ENCODE results near the gene ZNF263. TPM values are rescaled to one million over a fixed set of nuclear protein-coding genes. Genes with fewer than 3 reads are reported as not detected.

ZNF263 gene
- total RNA-seq, 1 experiment from 2014 or later: 53.5 TPM

DNA sequence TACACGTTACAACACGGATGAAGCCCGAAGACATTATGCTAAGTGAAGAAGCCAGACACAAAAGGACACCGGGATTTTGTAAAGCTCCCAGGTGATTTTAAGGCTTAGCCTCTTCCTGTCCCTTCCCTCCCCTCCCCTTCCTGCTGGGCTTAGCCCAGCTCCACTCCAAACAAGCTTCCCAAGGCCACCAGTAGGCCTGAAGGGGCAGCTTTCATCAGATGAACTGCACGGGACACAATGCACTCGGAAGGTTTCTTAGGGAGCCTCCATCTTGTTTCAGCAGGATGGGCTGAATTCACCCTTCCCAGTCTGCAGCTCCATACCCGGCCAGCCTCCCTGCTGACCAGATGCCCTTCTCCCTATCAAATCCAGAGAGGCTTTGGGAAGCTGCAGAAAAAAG is 37.3 kb upstream of the ZNF263 start:
- ATAC-seq: no peak; the same call in 1 of the 2 replicates

DNA sequence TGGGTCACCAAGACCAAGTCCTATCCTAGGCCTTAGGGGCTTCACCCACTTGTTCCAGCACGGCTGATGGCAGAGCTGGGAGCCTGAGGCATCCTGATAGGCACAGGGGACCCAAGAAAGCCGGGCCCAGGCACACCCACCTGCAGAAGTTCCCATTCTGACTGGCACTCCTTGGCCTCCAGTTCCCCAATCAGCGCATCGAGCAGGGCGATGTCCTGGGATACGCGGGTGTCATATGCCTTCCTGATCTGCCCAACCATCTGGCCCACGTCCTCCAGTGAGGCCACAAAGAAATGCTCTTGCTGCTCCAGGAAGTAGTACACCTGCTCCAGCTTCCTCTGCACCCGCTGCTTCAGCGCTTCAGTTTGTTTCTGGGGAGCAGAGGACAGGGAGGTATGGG is 36.4 kb upstream of the ZNF263 start:
- no peaks in the 10 kb centered on the region for H3K27me3 ChIP-seq (ENCODE audit: control insufficient read depth, insufficient read depth, low read length)
- BruUV-seq (replicated peaks): no TSS peak
- CTCF ChIA-PET: no interaction called here
- POLR2A ChIA-PET: no interaction called here
- no peaks in the 10 kb centered on the region for H3K36me3 ChIP-seq (ENCODE audit: control insufficient read depth, insufficient read depth, low read length)
- no peaks in the 10 kb centered on the region for H3K9me3 ChIP-seq (ENCODE audit: control insufficient read depth, insufficient read depth, low read depth, low read length)
- no peak overlapping the region for H3K27ac ChIP-seq (ENCODE audit: low read length)
- intact Hi-C loops (cut with micrococcal nuclease; ENCODE audit: unreplicated experiment): no loop called here
- no peaks in the 10 kb centered on the region for H3K4me1 ChIP-seq (ENCODE audit: control insufficient read depth, insufficient read depth, low read length)
- TF ChIP-seq TCF7L2 (IDR thresholded peaks at IDR 0.05; ENCODE audit: low read depth, low read length) (no peak), POLR2AphosphoS5 (IDR thresholded peaks at IDR 0.05; ENCODE audit: low read depth, low read length) (no peak), SIN3A (IDR thresholded peaks at IDR 0.05; ENCODE audit: borderline replicate concordance, insufficient read depth, low read depth, low read length) (no peak)
- TF ChIP-seq, protein P1, sequence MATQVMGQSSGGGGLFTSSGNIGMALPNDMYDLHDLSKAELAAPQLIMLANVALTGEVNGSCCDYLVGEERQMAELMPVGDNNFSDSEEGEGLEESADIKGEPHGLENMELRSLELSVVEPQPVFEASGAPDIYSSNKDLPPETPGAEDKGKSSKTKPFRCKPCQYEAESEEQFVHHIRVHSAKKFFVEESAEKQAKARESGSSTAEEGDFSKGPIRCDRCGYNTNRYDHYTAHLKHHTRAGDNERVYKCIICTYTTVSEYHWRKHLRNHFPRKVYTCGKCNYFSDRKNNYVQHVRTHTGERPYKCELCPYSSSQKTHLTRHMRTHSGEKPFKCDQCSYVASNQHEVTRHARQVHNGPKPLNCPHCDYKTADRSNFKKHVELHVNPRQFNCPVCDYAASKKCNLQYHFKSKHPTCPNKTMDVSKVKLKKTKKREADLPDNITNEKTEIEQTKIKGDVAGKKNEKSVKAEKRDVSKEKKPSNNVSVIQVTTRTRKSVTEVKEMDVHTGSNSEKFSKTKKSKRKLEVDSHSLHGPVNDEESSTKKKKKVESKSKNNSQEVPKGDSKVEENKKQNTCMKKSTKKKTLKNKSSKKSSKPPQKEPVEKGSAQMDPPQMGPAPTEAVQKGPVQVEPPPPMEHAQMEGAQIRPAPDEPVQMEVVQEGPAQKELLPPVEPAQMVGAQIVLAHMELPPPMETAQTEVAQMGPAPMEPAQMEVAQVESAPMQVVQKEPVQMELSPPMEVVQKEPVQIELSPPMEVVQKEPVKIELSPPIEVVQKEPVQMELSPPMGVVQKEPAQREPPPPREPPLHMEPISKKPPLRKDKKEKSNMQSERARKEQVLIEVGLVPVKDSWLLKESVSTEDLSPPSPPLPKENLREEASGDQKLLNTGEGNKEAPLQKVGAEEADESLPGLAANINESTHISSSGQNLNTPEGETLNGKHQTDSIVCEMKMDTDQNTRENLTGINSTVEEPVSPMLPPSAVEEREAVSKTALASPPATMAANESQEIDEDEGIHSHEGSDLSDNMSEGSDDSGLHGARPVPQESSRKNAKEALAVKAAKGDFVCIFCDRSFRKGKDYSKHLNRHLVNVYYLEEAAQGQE (IDR thresholded peaks at IDR 0.05; ENCODE audit: insufficient read depth in 1 of 2, low read depth in 2 of 2, low read length in 1 of 2): no peak
- H3K4me3 ChIP-seq (ENCODE audit: low read depth in 2 of 2, low read length in 2 of 2): no peak overlapping the region
- in situ Hi-C loops (cut with HindIII; ENCODE audit: low pct_unique_long_range_greater_than_20kb, low sequenced_read_pairs): no loop called here
- DNase-seq (ENCODE audit: low read depth, low spot score) (no peak), ATAC-seq (no peak)

More for the DNA sequence above, 37.3 kb upstream of the ZNF263 start:
- CTCF ChIA-PET: no interaction called here
- in situ Hi-C loops (cut with HindIII; ENCODE audit: low pct_unique_long_range_greater_than_20kb, low sequenced_read_pairs) (no loop called here), intact Hi-C loops (cut with micrococcal nuclease; ENCODE audit: unreplicated experiment) (no loop called here)
- H3K4me3 ChIP-seq (ENCODE audit: low read depth in 2 of 2, low read length in 2 of 2): no peak overlapping the region
- TF ChIP-seq, protein P2, sequence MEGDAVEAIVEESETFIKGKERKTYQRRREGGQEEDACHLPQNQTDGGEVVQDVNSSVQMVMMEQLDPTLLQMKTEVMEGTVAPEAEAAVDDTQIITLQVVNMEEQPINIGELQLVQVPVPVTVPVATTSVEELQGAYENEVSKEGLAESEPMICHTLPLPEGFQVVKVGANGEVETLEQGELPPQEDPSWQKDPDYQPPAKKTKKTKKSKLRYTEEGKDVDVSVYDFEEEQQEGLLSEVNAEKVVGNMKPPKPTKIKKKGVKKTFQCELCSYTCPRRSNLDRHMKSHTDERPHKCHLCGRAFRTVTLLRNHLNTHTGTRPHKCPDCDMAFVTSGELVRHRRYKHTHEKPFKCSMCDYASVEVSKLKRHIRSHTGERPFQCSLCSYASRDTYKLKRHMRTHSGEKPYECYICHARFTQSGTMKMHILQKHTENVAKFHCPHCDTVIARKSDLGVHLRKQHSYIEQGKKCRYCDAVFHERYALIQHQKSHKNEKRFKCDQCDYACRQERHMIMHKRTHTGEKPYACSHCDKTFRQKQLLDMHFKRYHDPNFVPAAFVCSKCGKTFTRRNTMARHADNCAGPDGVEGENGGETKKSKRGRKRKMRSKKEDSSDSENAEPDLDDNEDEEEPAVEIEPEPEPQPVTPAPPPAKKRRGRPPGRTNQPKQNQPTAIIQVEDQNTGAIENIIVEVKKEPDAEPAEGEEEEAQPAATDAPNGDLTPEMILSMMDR (IDR thresholded peaks at IDR 0.05): no peak
- no peak for TF ChIP-seq SIN3A (IDR thresholded peaks at IDR 0.05; ENCODE audit: borderline replicate concordance, insufficient read depth, low read depth, low read length)
- TF ChIP-seq, protein P1 (IDR thresholded peaks at IDR 0.05; ENCODE audit: insufficient read depth in 1 of 2, low read depth in 2 of 2, low read length in 1 of 2): no peak
- no peak for TF ChIP-seq TCF7L2 (IDR thresholded peaks at IDR 0.05; ENCODE audit: low read depth, low read length)
- TF ChIP-seq POLR2AphosphoS5 (IDR thresholded peaks at IDR 0.05; ENCODE audit: low read depth, low read length): no peak
- no peaks in the 10 kb centered on the region for H3K9me3 ChIP-seq (ENCODE audit: control insufficient read depth, insufficient read depth, low read depth, low read length)
- H3K36me3 ChIP-seq (ENCODE audit: control insufficient read depth, insufficient read depth, low read length): no peaks in the 10 kb centered on the region
- POLR2A ChIA-PET: no interaction called here
- DNase-seq (ENCODE audit: low read depth, low spot score): no peak
- H3K27me3 ChIP-seq (ENCODE audit: control insufficient read depth, insufficient read depth, low read length): no peaks in the 10 kb centered on the region
- H3K27ac ChIP-seq (ENCODE audit: low read length): no peak overlapping the region
- no TSS peak for BruUV-seq (replicated peaks)
- no peaks in the 10 kb centered on the region for H3K4me1 ChIP-seq (ENCODE audit: control insufficient read depth, insufficient read depth, low read length)
